Measurements from ENCODE around the gene ZNF490.
A peak's percentile ranks its signal among the peaks of the same experiment; 100 is the strongest.

ZNF490 gene

DNA sequence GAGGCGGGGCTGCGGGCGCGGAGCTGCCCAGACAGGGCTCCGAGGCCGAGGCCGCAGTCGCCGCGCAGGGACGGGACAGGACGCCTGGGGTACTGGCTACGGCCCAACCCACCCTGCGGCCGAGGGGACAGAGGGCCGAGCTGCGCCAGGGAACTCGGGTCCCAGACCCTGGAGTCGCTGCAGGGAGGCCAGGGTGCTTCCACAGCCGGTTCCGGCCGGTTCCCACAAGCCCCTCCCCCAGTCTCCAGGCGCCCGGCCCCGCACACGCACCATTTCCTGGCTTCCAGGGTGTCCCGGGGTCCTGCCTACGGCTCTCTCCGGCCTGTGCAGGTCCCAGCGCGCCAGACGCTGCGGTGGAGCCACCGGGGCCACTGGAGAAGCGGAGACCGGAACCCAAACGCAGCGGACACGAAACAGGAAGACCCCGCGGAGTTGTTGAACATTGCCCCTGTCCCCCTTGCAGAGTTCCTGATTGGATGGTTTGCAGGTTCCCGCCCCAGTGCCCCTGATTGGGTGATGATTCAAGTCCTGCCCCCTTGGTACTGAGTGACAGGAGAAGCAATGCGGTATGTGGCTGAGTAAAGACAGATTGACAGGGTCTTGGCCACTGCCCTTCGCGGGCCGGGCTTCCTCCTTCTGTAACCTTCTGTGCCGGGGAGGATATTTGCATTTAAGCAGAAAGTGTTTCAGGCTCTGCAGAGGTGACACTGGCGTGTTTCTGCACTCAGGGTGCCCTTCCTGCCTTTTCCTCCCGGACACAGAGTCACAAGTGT, 59.4 kb downstream of the ZNF490 start, which contains the start of gene ZNF564:
TSS of gene ZNF564 (minus strand) at position 423 of the 773 bp plus-strand sequence. CDS start at position 273, 150 bp downstream.
- Histone ChIP-seq H3K27ac (ENCODE audit: low read length) (peak within 1 kb of the TSS; percentile 75), H3K79me2 (ENCODE audit: low read length) (peaks cover 41% of the 10 kb centered on the region), H3K4me2 (ENCODE audit: low read length) (peak within 1 kb of the TSS; percentile 86), H3K9ac (ENCODE audit: low read length) (peak within 1 kb of the TSS; percentile 83), H3K4me1 (ENCODE audit: low read length) (peaks cover 8% of the 10 kb centered on the region), H4K20me1 (ENCODE audit: insufficient read depth, low read length) (no peaks in the 10 kb centered on the region), H3K36me3 (replicated peaks; ENCODE audit: low read depth, low read length) (peaks cover 22% of the 10 kb centered on the region), H2AFZ (ENCODE audit: low read depth, low read length) (peak within 1 kb of the TSS; percentile 70), H3K27me3 (ENCODE audit: low read depth, low read length) (no peaks in the 10 kb centered on the region), H3K9me3 (ENCODE audit: insufficient read depth, low read length) (no peaks in the 10 kb centered on the region), H3K4me3 (ENCODE audit: low read length) (peak within 1 kb of the TSS; percentile 92)
- TF ChIP-seq, protein P1, sequence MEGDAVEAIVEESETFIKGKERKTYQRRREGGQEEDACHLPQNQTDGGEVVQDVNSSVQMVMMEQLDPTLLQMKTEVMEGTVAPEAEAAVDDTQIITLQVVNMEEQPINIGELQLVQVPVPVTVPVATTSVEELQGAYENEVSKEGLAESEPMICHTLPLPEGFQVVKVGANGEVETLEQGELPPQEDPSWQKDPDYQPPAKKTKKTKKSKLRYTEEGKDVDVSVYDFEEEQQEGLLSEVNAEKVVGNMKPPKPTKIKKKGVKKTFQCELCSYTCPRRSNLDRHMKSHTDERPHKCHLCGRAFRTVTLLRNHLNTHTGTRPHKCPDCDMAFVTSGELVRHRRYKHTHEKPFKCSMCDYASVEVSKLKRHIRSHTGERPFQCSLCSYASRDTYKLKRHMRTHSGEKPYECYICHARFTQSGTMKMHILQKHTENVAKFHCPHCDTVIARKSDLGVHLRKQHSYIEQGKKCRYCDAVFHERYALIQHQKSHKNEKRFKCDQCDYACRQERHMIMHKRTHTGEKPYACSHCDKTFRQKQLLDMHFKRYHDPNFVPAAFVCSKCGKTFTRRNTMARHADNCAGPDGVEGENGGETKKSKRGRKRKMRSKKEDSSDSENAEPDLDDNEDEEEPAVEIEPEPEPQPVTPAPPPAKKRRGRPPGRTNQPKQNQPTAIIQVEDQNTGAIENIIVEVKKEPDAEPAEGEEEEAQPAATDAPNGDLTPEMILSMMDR (IDR thresholded peaks at IDR 0.05; ENCODE audit: low read depth, low read length), result no peak

DNA sequence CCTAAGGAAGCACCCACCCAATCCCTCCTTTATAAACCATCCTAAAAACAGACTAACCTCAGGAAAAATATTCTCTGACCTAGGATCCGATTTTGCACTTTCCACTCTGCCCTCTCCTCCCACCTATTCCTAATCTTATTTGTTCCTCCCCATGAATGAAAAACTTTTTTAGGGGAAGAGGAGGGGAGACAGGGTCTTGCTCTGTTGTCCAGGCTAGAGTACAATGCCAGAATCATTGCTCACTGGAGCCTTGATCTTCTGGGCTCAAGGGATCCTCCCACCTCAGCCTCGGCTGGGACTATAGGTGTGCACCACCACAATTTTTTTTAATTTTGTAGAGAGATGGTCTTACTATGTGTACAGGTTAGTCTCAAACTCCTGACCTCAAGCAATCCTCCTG, 63.7 kb downstream of the ZNF490 start:
- Histone ChIP-seq H3K4me3 (ENCODE audit: low read length) (no peak overlapping the region), H3K79me2 (ENCODE audit: low read length) (peaks cover 76% of the 10 kb centered on the region), H4K20me1 (ENCODE audit: insufficient read depth, low read length) (0 out of 2 replicates have a peak, but pooled peaks cover 6% of the 10 kb centered on the region), H3K4me2 (ENCODE audit: low read length) (no peak overlapping the region), H3K36me3 (replicated peaks; ENCODE audit: low read depth, low read length) (peaks cover 52% of the 10 kb centered on the region), H2AFZ (ENCODE audit: low read depth, low read length) (no peak overlapping the region), H3K4me1 (ENCODE audit: low read length) (peaks cover 4% of the 10 kb centered on the region; the same call in 1 of the 2 replicates), H3K9me3 (ENCODE audit: insufficient read depth, low read length) (peaks cover 6% of the 10 kb centered on the region), H3K9ac (ENCODE audit: low read length) (no peak overlapping the region), H3K27me3 (ENCODE audit: low read depth, low read length) (no peaks in the 10 kb centered on the region), H3K27ac (ENCODE audit: low read length) (no peak overlapping the region)
- TF ChIP-seq, protein P1 (IDR thresholded peaks at IDR 0.05; ENCODE audit: low read depth, low read length), result no peak
- TF ChIP-seq EZH2phosphoT487 (IDR thresholded peaks at IDR 0.05; ENCODE audit: low read depth), result no peak

DNA sequence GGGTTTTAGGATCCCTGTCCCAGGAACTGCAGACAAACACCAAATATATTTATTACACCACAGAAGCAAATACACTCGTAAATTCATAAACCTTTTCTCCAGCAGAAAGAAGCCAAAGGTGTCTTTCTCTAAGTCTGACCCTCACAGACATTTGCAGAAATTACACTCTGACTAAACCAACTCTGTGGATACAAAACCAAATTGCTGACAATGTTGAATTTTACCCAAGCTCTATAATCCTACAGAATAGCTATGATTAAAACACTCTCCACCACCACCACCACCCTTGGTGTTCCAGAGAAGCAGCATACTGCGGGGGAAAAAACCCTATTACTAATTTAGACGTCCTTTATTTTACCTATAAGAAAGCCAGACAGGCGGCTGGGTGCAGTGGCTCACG, 64.5 kb downstream of the ZNF490 start:
- no peak overlapping the region for H3K4me2 ChIP-seq (ENCODE audit: low read length)
- H3K79me2 ChIP-seq (ENCODE audit: low read length), result peaks cover 77% of the 10 kb centered on the region
- peaks cover 6% of the 10 kb centered on the region for H3K9me3 ChIP-seq (ENCODE audit: insufficient read depth, low read length)
- no peaks in the 10 kb centered on the region for H3K27me3 ChIP-seq (ENCODE audit: low read depth, low read length)
- TF ChIP-seq EZH2phosphoT487 (IDR thresholded peaks at IDR 0.05; ENCODE audit: low read depth), result no peak
- TF ChIP-seq, protein P1 (IDR thresholded peaks at IDR 0.05; ENCODE audit: low read depth, low read length), result no peak
- H3K4me3 ChIP-seq (ENCODE audit: low read length), result no peak overlapping the region
- H3K4me1 ChIP-seq (ENCODE audit: low read length), result peaks cover 4% of the 10 kb centered on the region; the same call in 1 of the 2 replicates
- H3K9ac ChIP-seq (ENCODE audit: low read length), result no peak overlapping the region
- no peak overlapping the region for H3K27ac ChIP-seq (ENCODE audit: low read length)
- H3K36me3 ChIP-seq (replicated peaks; ENCODE audit: low read depth, low read length), result peaks cover 58% of the 10 kb centered on the region
- no peak overlapping the region for H2AFZ ChIP-seq (ENCODE audit: low read depth, low read length)
- 0 out of 2 replicates have a peak, but pooled peaks cover 6% of the 10 kb centered on the region for H4K20me1 ChIP-seq (ENCODE audit: insufficient read depth, low read length)

DNA sequence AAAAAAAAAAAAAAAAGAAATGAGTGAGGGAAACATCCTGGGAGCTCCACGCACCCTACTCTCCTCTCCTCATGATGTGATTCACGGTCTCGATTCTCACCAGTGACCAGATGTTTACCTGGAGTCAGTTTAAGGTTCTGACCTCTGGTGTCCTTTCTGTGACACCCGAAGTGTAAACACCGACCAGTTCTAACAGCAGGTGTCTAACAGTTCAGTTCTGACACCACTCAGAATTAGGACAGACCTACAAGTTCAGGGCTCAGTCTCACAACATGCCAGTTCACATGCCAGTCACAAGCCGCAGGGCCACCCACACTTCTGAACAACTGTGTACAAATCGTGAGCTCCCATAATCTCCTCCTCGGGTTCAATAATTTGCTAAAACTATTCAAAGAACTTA, 65.3 kb downstream of the ZNF490 start:
- TF ChIP-seq EZH2phosphoT487 (IDR thresholded peaks at IDR 0.05; ENCODE audit: low read depth), result no peak
- TF ChIP-seq, protein P1 (IDR thresholded peaks at IDR 0.05; ENCODE audit: low read depth, low read length), result no peak
- H3K27ac ChIP-seq (ENCODE audit: low read length), result no peak overlapping the region
- no peak overlapping the region for H3K4me3 ChIP-seq (ENCODE audit: low read length)
- H3K9me3 ChIP-seq (ENCODE audit: insufficient read depth, low read length), result peaks cover 6% of the 10 kb centered on the region
- H3K27me3 ChIP-seq (ENCODE audit: low read depth, low read length), result no peaks in the 10 kb centered on the region
- no peak overlapping the region for H3K4me2 ChIP-seq (ENCODE audit: low read length)
- peaks cover 70% of the 10 kb centered on the region for H3K79me2 ChIP-seq (ENCODE audit: low read length)
- H4K20me1 ChIP-seq (ENCODE audit: insufficient read depth, low read length), result 0 out of 2 replicates have a peak, but pooled peaks cover 6% of the 10 kb centered on the region
- H3K4me1 ChIP-seq (ENCODE audit: low read length), result peaks cover 2% of the 10 kb centered on the region; the same call in 1 of the 2 replicates
- peaks cover 61% of the 10 kb centered on the region for H3K36me3 ChIP-seq (replicated peaks; ENCODE audit: low read depth, low read length)
- H2AFZ ChIP-seq (ENCODE audit: low read depth, low read length), result no peak overlapping the region
- H3K9ac ChIP-seq (ENCODE audit: low read length), result no peak overlapping the region

Measured in OCI-LY3 (cell line).